Esophagus squamous epithelium (tissue), 5 donors: Measurements from ENCODE around the gene RAX2. TPM values are rescaled to one million over a fixed set of nuclear protein-coding genes. Genes with fewer than 3 reads are reported as not detected.

Source experiments
- DNase-seq: peaks from one replicate; lab custom pipeline; 2025; lab: John Stamatoyannopoulos, UW
- H3K27ac ChIP-seq, 4 donors: fragments of 200-600 bp; sonication (generic); one replicate each; pipeline ENCODE4 v1.5.1; 2016 to 2019; ENCODE audit warnings: mild to moderate bottlenecking in 1 of 4
- H3K27me3 ChIP-seq, 4 donors: fragments of 200-600 bp; sonication (generic); 1 replicate in 3 of 4; 2 replicates in 1 of 4; pipeline versions ENCODE4 v1.5.1 to v1.6.0; 2017 to 2021; ENCODE audit warnings: antibody characterized with exemption in 1 of 4
- H3K36me3 ChIP-seq, 3 donors: fragments of 200-600 bp; sonication (generic); one replicate each; pipeline ENCODE4 v1.5.1; 2016 to 2019
- H3K4me1 ChIP-seq, 3 donors: fragments of 200-600 bp; sonication (generic); one replicate each; pipeline ENCODE4 v1.5.1; 2017 to 2019
- H3K4me3 ChIP-seq, 4 donors: fragments of 200-600 bp; sonication (generic); 1 replicate in 3 of 4; 2 replicates in 1 of 4; pipeline ENCODE4 v1.5.1; 2016 to 2019; ENCODE audit warnings: mild to moderate bottlenecking in 2 of 4, moderate library complexity in 1 of 4
- H3K9me3 ChIP-seq, 3 donors: fragments of 200-600 bp; sonication (generic); one replicate each; pipeline ENCODE4 v1.5.1; 2016 to 2019
- CTCF ChIP-seq, 6 experiments: fragments of 450-650 bp in 4 of 6; fragments of 200-600 bp in 2 of 6; sonication (generic) in 2 of 6; IDR thresholded peaks; one replicate each; pipeline ENCODE4 v1.5.1; 2016 to 2019; ENCODE audit warnings: antibody characterized with exemption in 6 of 6, mild to moderate bottlenecking in 4 of 6, moderate library complexity in 4 of 6
- POLR2A ChIP-seq, 4 donors: fragments of 450-650 bp; IDR thresholded peaks; one replicate each; pipeline ENCODE4 v1.6.1; 2017; ENCODE audit warnings: antibody characterized with exemption in 4 of 4, mild to moderate bottlenecking in 4 of 4, moderate library complexity in 3 of 4
- WGBS, 2 donors: methylation state at CpG; one replicate each; pipeline ENCODE4 v1.1.5; 2018; 5-methylcytosine and 5-hydroxymethylcytosine counted together
- intact Hi-C: fragments of 100-400 bp; cut with DNase I; formaldehyde crosslinking; loops from one replicate; pipeline ENCODE4 v1.15.0; 2022
- total RNA-seq, 4 donors: library from RNA; depleted of rRNA; stranded (reverse); fragments of >200 nt; gene quantifications; one replicate each; pipeline ENCODE4 v1.1.0, GENCODE V29; 2016
- donor health status: DM: yes; HTN: yes; CAD: no.

The RAX2 gene
- total RNA-seq, 4 donors from 2014 or later, result not detected

DNA sequence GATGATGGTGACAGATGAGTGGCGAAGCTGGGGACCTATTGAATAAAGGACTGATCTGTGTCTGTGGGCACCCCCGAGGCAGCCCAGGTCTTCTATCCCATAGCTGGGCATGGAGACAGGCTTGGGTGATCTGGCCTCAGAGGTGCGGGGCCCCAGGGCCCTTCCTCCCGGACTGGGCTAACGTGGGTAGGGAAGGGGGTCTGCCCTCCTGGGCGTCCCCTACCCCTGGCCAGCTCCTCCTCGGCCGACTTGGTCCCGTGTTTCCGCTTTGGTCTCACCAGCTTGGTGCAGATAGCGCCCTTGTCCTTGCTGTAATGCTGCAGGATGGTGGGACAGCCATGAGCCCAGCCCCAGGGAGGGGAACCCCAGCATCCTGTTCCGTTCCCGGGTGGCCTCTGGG lies 10.9 kb upstream of the RAX2 start:
- TF ChIP-seq POLR2A (IDR thresholded peaks at IDR 0.05), result no peak
- no peak overlapping the region for H3K27ac ChIP-seq
- H3K36me3 ChIP-seq, result no peaks in the 10 kb centered on the region
- no peak overlapping the region for H3K4me3 ChIP-seq
- peaks cover 0 to 71% (median 0%) of the 10 kb centered on the region in 4 donors for H3K27me3 ChIP-seq
- no peak for DNase-seq
- H3K9me3 ChIP-seq, result peaks cover 0 to 22% (median 14%) of the 10 kb centered on the region in 3 donors
- intact Hi-C loops, result no loop called here
- H3K4me1 ChIP-seq, result peaks cover 6 to 16% (median 12%) of the 10 kb centered on the region in 3 donors
- WGBS, 2 donors, result 90 to 100% methylated on average over 1 to 2 of the region's 13 CpGs

DNA sequence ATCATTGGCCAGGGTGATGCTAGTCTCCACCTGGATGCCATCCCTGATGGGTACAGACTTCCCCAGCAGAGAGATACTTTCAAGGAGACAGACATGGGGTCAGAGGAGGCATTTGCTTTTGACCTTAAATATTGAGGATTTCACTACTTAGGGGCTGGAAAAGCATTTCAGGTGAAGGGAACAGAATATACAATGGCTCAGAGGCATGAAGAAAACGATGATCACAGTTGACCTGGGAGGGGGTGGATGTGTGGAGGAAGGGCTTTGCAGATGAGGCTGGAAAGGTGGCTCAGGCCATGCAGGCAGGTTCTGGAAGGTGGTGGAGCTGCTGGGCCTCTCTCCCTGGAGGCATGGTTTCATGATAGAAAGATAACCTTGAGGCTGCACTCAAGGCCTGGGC lies 10.3 kb upstream of the RAX2 start:
- Histone ChIP-seq H3K4me3 (no peak overlapping the region), H3K36me3 (no peaks in the 10 kb centered on the region), H3K27ac (no peak overlapping the region), H3K4me1 (peaks cover 6 to 16% (median 12%) of the 10 kb centered on the region in 3 donors), H3K27me3 (peaks cover 0 to 68% (median 0%) of the 10 kb centered on the region in 4 donors), H3K9me3 (peaks cover 0 to 22% (median 14%) of the 10 kb centered on the region in 3 donors)
- intact Hi-C loops, result no loop called here
- 86 to 100% methylated on average over 1 of the region's 1 CpG for WGBS, 2 donors
- DNase-seq, result no peak
- TF ChIP-seq CTCF (IDR thresholded peaks at IDR 0.05) (no peak), POLR2A (IDR thresholded peaks at IDR 0.05) (no peak)

GRCh38 chr19:3781603-3782002 lies 9.6 kb upstream of the RAX2 start:
- Histone ChIP-seq H3K27ac (no peak overlapping the region), H3K4me1 (peaks cover 6 to 16% (median 12%) of the 10 kb centered on the region in 3 donors), H3K9me3 (peaks cover 0 to 22% (median 14%) of the 10 kb centered on the region in 3 donors), H3K27me3 (peaks cover 0 to 61% (median 0%) of the 10 kb centered on the region in 4 donors), H3K36me3 (no peaks in the 10 kb centered on the region), H3K4me3 (no peak overlapping the region)
- 86 to 89% methylated on average over 2 of the region's 2 CpGs for WGBS, 2 donors
- no peak for DNase-seq
- TF ChIP-seq POLR2A (IDR thresholded peaks at IDR 0.05), result no peak
- TF ChIP-seq CTCF (IDR thresholded peaks at IDR 0.05), result no peak
- intact Hi-C loops, result no loop called here

DNA sequence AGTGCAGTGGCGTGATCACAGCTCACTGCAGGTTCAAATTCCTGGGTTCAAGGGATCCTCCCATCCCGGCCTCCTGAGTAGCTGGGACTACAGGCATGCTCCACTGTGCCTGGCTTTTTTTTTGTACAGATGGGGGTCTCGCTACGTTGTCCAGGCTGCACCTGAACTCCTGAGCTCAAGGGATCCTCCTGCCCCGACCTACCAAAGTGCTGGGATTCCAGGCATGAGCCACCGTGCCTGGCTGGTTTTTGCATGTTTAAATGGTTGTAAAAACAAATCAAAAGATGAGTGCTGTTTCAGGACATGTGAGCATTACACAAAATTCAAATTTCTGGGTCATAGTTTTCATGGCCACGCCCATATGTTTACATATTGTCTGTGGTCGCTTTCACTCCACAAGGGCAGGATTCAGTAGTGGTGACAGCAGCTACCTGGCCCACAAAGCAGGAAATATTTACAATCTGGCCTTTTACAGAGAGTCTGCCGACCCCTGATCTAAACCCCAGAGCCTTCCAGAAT lies 8.8 kb upstream of the RAX2 start:
- intact Hi-C loops, result no loop called here
- no peak for TF ChIP-seq CTCF (IDR thresholded peaks at IDR 0.05)
- TF ChIP-seq POLR2A (IDR thresholded peaks at IDR 0.05), result no peak
- H3K27ac ChIP-seq, result no peak overlapping the region

GRCh38 chr19:3778899-3779723 lies 7.1 kb upstream of the RAX2 start:
- Histone ChIP-seq H3K27me3 (peaks cover 0 to 36% (median 0%) of the 10 kb centered on the region in 4 donors), H3K4me3 (no peak overlapping the region), H3K27ac (no peak overlapping the region), H3K9me3 (peaks cover 0 to 22% (median 14%) of the 10 kb centered on the region in 3 donors), H3K36me3 (no peaks in the 10 kb centered on the region), H3K4me1 (no peaks in the 10 kb centered on the region)
- WGBS, 2 donors, result 52 to 60% methylated on average over 2 to 5 of the region's 44 CpGs
- intact Hi-C loops, result no loop called here
- TF ChIP-seq CTCF (IDR thresholded peaks at IDR 0.05) (no peak), POLR2A (IDR thresholded peaks at IDR 0.05) (no peak)
- no peak for DNase-seq

More for the DNA sequence above, 8.8 kb upstream of the RAX2 start:
- 79 to 80% methylated on average over 8 of the region's 9 CpGs for WGBS, 2 donors
- Histone ChIP-seq H3K36me3 (no peaks in the 10 kb centered on the region), H3K9me3 (peaks cover 0 to 22% (median 14%) of the 10 kb centered on the region in 3 donors), H3K27me3 (peaks cover 0 to 54% (median 0%) of the 10 kb centered on the region in 4 donors), H3K4me3 (no peak overlapping the region), H3K4me1 (peaks cover 6 to 13% (median 10%) of the 10 kb centered on the region in 3 donors)
- no peak for DNase-seq
